Chondrocyte (in vitro differentiated cells): ENCODE results near the gene GSDMA. TPM values are rescaled to one million over a fixed set of nuclear protein-coding genes. Genes with fewer than 3 reads are reported as not detected.

ENCODE experiments used
- DNase-seq: peaks from one replicate; pipeline ENCODE4 v3.0.0; 2021; ENCODE audit warnings: mixed read lengths, low spot score
- H3K27ac Mint-ChIP-seq: one replicate; pipeline ENCODE4 v1.8.0; 2021; ENCODE audit warnings: mild to moderate bottlenecking, moderate library complexity, mixed read lengths; ENCODE audit not compliant: unreplicated experiment
- H3K27me3 Mint-ChIP-seq: 2 replicates; pipeline ENCODE4 v1.8.0; 2021; ENCODE audit warnings: low read depth, mixed read lengths
- H3K36me3 Mint-ChIP-seq: 2 replicates; pipeline ENCODE4 v1.8.0; 2021; ENCODE audit warnings: low read depth, mixed read lengths
- H3K4me1 Mint-ChIP-seq: 2 replicates; pipeline ENCODE4 v1.8.0; 2021; ENCODE audit warnings: low read depth, mild to moderate bottlenecking, mixed read lengths
- H3K4me3 Mint-ChIP-seq: one replicate; pipeline ENCODE4 v1.8.0; 2021; ENCODE audit warnings: mild to moderate bottlenecking, moderate library complexity, mixed read lengths; ENCODE audit not compliant: unreplicated experiment
- H3K9me3 Mint-ChIP-seq: 2 replicates; pipeline ENCODE4 v1.8.0; 2021; ENCODE audit warnings: low read depth, mixed read lengths
- total RNA-seq: library from RNA; stranded (reverse); gene quantifications from 3 replicates; pipeline ENCODE4 v1.2.1, GENCODE V29; 2021
- TF ChIP-seq, protein P1 (sequence below): fragments of 200-600 bp; sonication (generic); IDR thresholded peaks from 2 replicates; pipeline ENCODE4 v1.5.0; 2021; ENCODE audit warnings: antibody characterized with exemption, mild to moderate bottlenecking, moderate library complexity

The GSDMA gene
- total RNA-seq, 1 donor from 2014 or later, result not detected

GRCh38 chr17:39995438-39995837, 32.6 kb downstream of the GSDMA start:
- no peak overlapping the region for H3K27ac Mint-ChIP-seq
- DNase-seq, result no peak
- H3K4me3 Mint-ChIP-seq, result no peak overlapping the region
- no peaks in the 10 kb centered on the region for H3K9me3 Mint-ChIP-seq
- TF ChIP-seq, protein P1, sequence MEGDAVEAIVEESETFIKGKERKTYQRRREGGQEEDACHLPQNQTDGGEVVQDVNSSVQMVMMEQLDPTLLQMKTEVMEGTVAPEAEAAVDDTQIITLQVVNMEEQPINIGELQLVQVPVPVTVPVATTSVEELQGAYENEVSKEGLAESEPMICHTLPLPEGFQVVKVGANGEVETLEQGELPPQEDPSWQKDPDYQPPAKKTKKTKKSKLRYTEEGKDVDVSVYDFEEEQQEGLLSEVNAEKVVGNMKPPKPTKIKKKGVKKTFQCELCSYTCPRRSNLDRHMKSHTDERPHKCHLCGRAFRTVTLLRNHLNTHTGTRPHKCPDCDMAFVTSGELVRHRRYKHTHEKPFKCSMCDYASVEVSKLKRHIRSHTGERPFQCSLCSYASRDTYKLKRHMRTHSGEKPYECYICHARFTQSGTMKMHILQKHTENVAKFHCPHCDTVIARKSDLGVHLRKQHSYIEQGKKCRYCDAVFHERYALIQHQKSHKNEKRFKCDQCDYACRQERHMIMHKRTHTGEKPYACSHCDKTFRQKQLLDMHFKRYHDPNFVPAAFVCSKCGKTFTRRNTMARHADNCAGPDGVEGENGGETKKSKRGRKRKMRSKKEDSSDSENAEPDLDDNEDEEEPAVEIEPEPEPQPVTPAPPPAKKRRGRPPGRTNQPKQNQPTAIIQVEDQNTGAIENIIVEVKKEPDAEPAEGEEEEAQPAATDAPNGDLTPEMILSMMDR, result no peak
- no peaks in the 10 kb centered on the region for H3K27me3 Mint-ChIP-seq
- H3K36me3 Mint-ChIP-seq, result peaks cover 58% of the 10 kb centered on the region
- no peaks in the 10 kb centered on the region for H3K4me1 Mint-ChIP-seq

DNA sequence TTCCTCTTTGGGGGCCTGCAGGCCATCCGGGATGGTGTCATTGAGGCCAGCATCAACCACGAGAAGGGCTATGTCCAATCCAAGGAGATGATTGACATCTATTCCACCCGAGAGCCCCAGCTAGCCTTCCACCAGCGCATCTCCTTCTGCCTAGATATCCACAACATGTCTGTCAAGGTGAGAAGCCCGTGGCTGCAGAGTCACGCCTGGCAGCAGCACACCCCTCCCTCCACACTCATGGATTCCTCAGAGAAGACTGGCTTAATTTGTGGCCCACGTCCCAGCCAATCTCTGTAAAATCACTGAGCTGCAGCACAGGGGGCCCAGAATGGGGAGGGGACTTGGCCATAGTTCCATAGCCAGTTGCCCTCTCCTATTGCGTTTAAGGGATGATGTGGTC, 33.4 kb downstream of the GSDMA start:
- H3K4me1 Mint-ChIP-seq, result no peaks in the 10 kb centered on the region
- TF ChIP-seq, protein P1, result no peak
- H3K27ac Mint-ChIP-seq, result no peak overlapping the region
- H3K9me3 Mint-ChIP-seq, result no peaks in the 10 kb centered on the region
- H3K4me3 Mint-ChIP-seq, result no peak overlapping the region
- H3K27me3 Mint-ChIP-seq, result no peaks in the 10 kb centered on the region
- peaks cover 52% of the 10 kb centered on the region for H3K36me3 Mint-ChIP-seq
- DNase-seq, result no peak

- TF ChIP-seq, protein P1, result no peak
- Mint-ChIP-seq H3K4me3 (no peak overlapping the region), H3K27ac (no peak overlapping the region), H3K36me3 (peaks cover 48% of the 10 kb centered on the region), H3K9me3 (no peaks in the 10 kb centered on the region), H3K4me1 (no peaks in the 10 kb centered on the region), H3K27me3 (no peaks in the 10 kb centered on the region)
- no peak for DNase-seq
Measured at GRCh38 chr17:39996800-39997199, 34.0 kb downstream of the GSDMA start.

GRCh38 chr17:39997543-39997942, 34.7 kb downstream of the GSDMA start:
- H3K4me3 Mint-ChIP-seq, result no peak overlapping the region
- H3K27ac Mint-ChIP-seq, result no peak overlapping the region
- H3K27me3 Mint-ChIP-seq, result no peaks in the 10 kb centered on the region
- TF ChIP-seq, protein P1, result no peak
- H3K9me3 Mint-ChIP-seq, result no peaks in the 10 kb centered on the region
- peaks cover 42% of the 10 kb centered on the region for H3K36me3 Mint-ChIP-seq
- no peaks in the 10 kb centered on the region for H3K4me1 Mint-ChIP-seq
- DNase-seq, result no peak

GRCh38 chr17:39999067-39999466, 36.3 kb downstream of the GSDMA start:
- Mint-ChIP-seq H3K36me3 (peaks cover 27% of the 10 kb centered on the region), H3K4me3 (no peak overlapping the region), H3K27me3 (no peaks in the 10 kb centered on the region), H3K27ac (no peak overlapping the region), H3K9me3 (no peaks in the 10 kb centered on the region), H3K4me1 (no peaks in the 10 kb centered on the region)
- DNase-seq, result no peak
- TF ChIP-seq, protein P1, result no peak
